Neuronal stem cell (in vitro differentiated cells): ENCODE measurements around the gene NDC1.

Source experiments
- DNase-seq: peaks from one replicate; pipeline ENCODE4 v3.0.0-alpha.2; 2013; ENCODE audit warnings: low spot score
- H2AFZ ChIP-seq: one replicate; pipeline ENCODE4 v1.6.1; 2013; ENCODE audit warnings: mild to moderate bottlenecking, low read length, inconsistent platforms
- H2AK5ac ChIP-seq: 2 replicates; pipeline ENCODE4 v1.6.1; 2013; ENCODE audit warnings: low read depth, mild to moderate bottlenecking, inconsistent platforms, low read length, moderate library complexity, mixed read lengths
- H2BK120ac ChIP-seq: 2 replicates; pipeline ENCODE4 v1.6.1; 2013; ENCODE audit warnings: low read depth, mild to moderate bottlenecking, inconsistent platforms, low read length, moderate library complexity, mixed read lengths
- H2BK12ac ChIP-seq: one replicate; pipeline ENCODE4 v1.6.1; 2013; ENCODE audit warnings: low read length, inconsistent platforms
- H2BK15ac ChIP-seq: 2 replicates; pipeline ENCODE4 v1.6.1; 2013; ENCODE audit warnings: mild to moderate bottlenecking, low read length, inconsistent platforms, mixed read lengths
- H2BK5ac ChIP-seq: one replicate; pipeline ENCODE4 v1.6.1; 2013; ENCODE audit warnings: inconsistent platforms, mild to moderate bottlenecking, low read length, moderate library complexity
- H3K14ac ChIP-seq: one replicate; pipeline ENCODE4 v1.6.1; 2013; ENCODE audit warnings: low read length, inconsistent platforms
- H3K18ac ChIP-seq: 2 replicates; pipeline ENCODE4 v1.6.1; 2013; ENCODE audit warnings: low read length, inconsistent platforms
- H3K23ac ChIP-seq: 2 replicates; pipeline ENCODE4 v1.6.1; 2013; ENCODE audit warnings: low read depth, mild to moderate bottlenecking, mixed read lengths, low read length, inconsistent platforms; ENCODE audit not compliant: poor library complexity
- H3K27ac ChIP-seq: replicated peaks from 3 replicates; pipeline ENCODE4 v1.5.1; 2013; ENCODE audit warnings: low read length, inconsistent platforms
- H3K27me3 ChIP-seq, 3 experiments: 2 replicates each; pipeline ENCODE4 v1.6.1; 2013; ENCODE audit warnings: low read length in 3 of 3, mild to moderate bottlenecking in 2 of 3, inconsistent platforms in 1 of 3, low read depth in 1 of 3, mixed read lengths in 1 of 3, moderate library complexity in 1 of 3; ENCODE audit not compliant: control insufficient read depth in 3 of 3, insufficient read depth in 3 of 3
- H3K36me3 ChIP-seq, 2 donors: replicated peaks in 1 of 2; 2 replicates each; pipeline ENCODE4 v1.6.1; 2013; ENCODE audit warnings: low read length in 2 of 2; ENCODE audit not compliant: control insufficient read depth in 2 of 2, insufficient read depth in 2 of 2
- H3K4ac ChIP-seq: 2 replicates; pipeline ENCODE4 v1.6.1; 2013; ENCODE audit warnings: inconsistent platforms, mild to moderate bottlenecking, low read length, moderate library complexity
- H3K4me1 ChIP-seq, 2 donors: 1 replicate in 1 of 2; 2 replicates in 1 of 2; pipeline ENCODE4 v1.6.1; 2013; ENCODE audit warnings: low read length in 2 of 2, low read depth in 1 of 2; ENCODE audit not compliant: control insufficient read depth in 2 of 2, insufficient read depth in 1 of 2
- H3K4me2 ChIP-seq: one replicate; pipeline ENCODE4 v1.6.1; 2013; ENCODE audit warnings: mild to moderate bottlenecking, low read length, inconsistent platforms; ENCODE audit not compliant: insufficient read depth, poor library complexity, severe bottlenecking
- H3K4me3 ChIP-seq, 2 donors: 2 replicates each; pipeline ENCODE4 v1.5.1; 2013; ENCODE audit warnings: low read length in 2 of 2, mild to moderate bottlenecking in 2 of 2, inconsistent platforms in 1 of 2, moderate library complexity in 1 of 2
- H3K79me1 ChIP-seq: one replicate; pipeline ENCODE4 v1.6.1; 2013; ENCODE audit warnings: low read depth, mild to moderate bottlenecking, inconsistent platforms, low read length, moderate library complexity
- H3K9ac ChIP-seq: one replicate; pipeline ENCODE4 v1.6.1; 2013; ENCODE audit warnings: mild to moderate bottlenecking, low read depth, low read length, inconsistent platforms; ENCODE audit not compliant: poor library complexity
- H3K9me3 ChIP-seq, 2 donors: replicated peaks in 1 of 2; 2 replicates each; pipeline versions ENCODE3 to v1.6.1; 2013; ENCODE audit warnings: low read length in 2 of 2, mild to moderate bottlenecking in 2 of 2, inconsistent platforms in 1 of 2, low read depth in 1 of 2, mixed read lengths in 1 of 2, moderate library complexity in 1 of 2; ENCODE audit not compliant: control insufficient read depth in 2 of 2, insufficient read depth in 1 of 2
- H4K8ac ChIP-seq: one replicate; pipeline ENCODE4 v1.6.1; 2013; ENCODE audit warnings: low read depth, mild to moderate bottlenecking, inconsistent platforms, low read length, moderate library complexity
- H4K91ac ChIP-seq: one replicate; pipeline ENCODE4 v1.6.1; 2013; ENCODE audit warnings: low read length, low read depth, mild to moderate bottlenecking, inconsistent platforms; ENCODE audit not compliant: poor library complexity
- WGBS, 2 donors: extraction: QIAGEN DNeasy Blood & Tissue Kit; methylation state at CpG; one replicate each; pipeline ENCODE4 v1.1.7; 2013; ENCODE audit warnings: missing lambda C conversion rate in 2 of 2, mixed read lengths in 1 of 2; ENCODE audit not compliant: insufficient read length in 2 of 2, insufficient replicate concordance in 1 of 2; ENCODE audit errors: extremely low coverage in 2 of 2; 5-methylcytosine and 5-hydroxymethylcytosine counted together

Gene NDC1

GRCh38 chr1:53810497-53810896 is 27.6 kb downstream of the NDC1 start:
- no peak overlapping the region for H3K4me2 ChIP-seq
- DNase-seq = no peak
- H3K27ac ChIP-seq = no peak overlapping the region
- H2BK120ac ChIP-seq = no peak overlapping the region
- peaks cover 3 to 83% of the 10 kb centered on the region in 2 donors for H3K36me3 ChIP-seq
- H3K9me3 ChIP-seq = peaks cover 0 to 9% of the 10 kb centered on the region in 2 donors
- no peak overlapping the region for H2AK5ac ChIP-seq
- no peak overlapping the region for H3K14ac ChIP-seq
- H3K23ac ChIP-seq = no peak overlapping the region
- H4K8ac ChIP-seq = no peak overlapping the region
- H3K79me1 ChIP-seq = no peaks in the 10 kb centered on the region
- no peak overlapping the region for H3K9ac ChIP-seq
- no peak overlapping the region for H2BK5ac ChIP-seq
- H3K27me3 ChIP-seq = no peaks in the 10 kb centered on the region
- no peak overlapping the region for H3K4me3 ChIP-seq
- no peak overlapping the region for H2BK15ac ChIP-seq
- no peak overlapping the region for H2AFZ ChIP-seq
- no peak overlapping the region for H3K18ac ChIP-seq
- H4K91ac ChIP-seq = no peak overlapping the region
- H3K4me1 ChIP-seq = peaks cover 0 to 2% of the 10 kb centered on the region in 2 donors
- H3K4ac ChIP-seq = no peak overlapping the region
- WGBS, 2 donors = no CpG with 5 or more reads among the region's 2 CpGs
- no peak overlapping the region for H2BK12ac ChIP-seq

DNA sequence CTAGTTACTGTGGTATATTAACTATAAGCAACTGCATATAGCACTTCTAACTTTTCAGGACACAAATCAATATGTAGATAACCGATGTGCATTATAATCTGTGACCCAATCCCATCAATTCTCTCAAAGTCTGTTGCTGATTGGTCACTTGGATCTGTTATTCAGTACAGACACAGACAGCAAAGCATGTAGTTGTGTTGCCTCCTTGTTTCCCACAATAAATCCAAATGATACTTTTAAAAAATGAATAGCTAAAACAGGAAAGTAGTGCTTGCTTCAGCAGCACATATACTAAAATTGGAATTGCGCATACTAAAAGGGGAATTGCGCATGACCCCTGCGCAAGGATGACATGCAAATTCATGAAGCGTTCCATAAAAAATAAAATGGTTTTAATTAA is 28.1 kb downstream of the NDC1 start:
- H3K27ac ChIP-seq = no peak overlapping the region
- no CpG with 5 or more reads among the region's 5 CpGs for WGBS, 2 donors

GRCh38 chr1:53807916-53808315 is 30.2 kb downstream of the NDC1 start:
- Histone ChIP-seq H3K79me1 (no peaks in the 10 kb centered on the region), H2BK5ac (no peak overlapping the region), H4K91ac (no peak overlapping the region), H3K4me1 (peaks cover 0 to 2% of the 10 kb centered on the region in 2 donors), H3K23ac (no peak overlapping the region), H2AK5ac (no peak overlapping the region), H2AFZ (no peak overlapping the region), H3K36me3 (peaks cover 7 to 92% of the 10 kb centered on the region in 2 donors), H3K27me3 (no peaks in the 10 kb centered on the region), H3K4ac (no peak overlapping the region), H3K4me3 (no peak overlapping the region), H2BK15ac (no peak overlapping the region), H2BK120ac (no peak overlapping the region), H2BK12ac (no peak overlapping the region), H3K4me2 (no peak overlapping the region), H3K18ac (no peak overlapping the region), H3K9me3 (peaks cover 0 to 3% of the 10 kb centered on the region in 2 donors), H3K9ac (no peak overlapping the region), H3K27ac (no peak overlapping the region), H4K8ac (no peak overlapping the region), H3K14ac (no peak overlapping the region)
- no peak for DNase-seq
- no CpG with 5 or more reads among the region's 5 CpGs for WGBS, 2 donors

More for the DNA sequence above, 28.1 kb downstream of the NDC1 start:
- Histone ChIP-seq H3K9ac (no peak overlapping the region), H3K36me3 (peaks cover 3 to 83% of the 10 kb centered on the region in 2 donors), H3K4me1 (peaks cover 0 to 2% of the 10 kb centered on the region in 2 donors), H2AFZ (no peak overlapping the region), H3K18ac (no peak overlapping the region), H3K4ac (no peak overlapping the region), H3K27me3 (no peaks in the 10 kb centered on the region), H2BK5ac (no peak overlapping the region), H4K8ac (no peak overlapping the region), H3K4me3 (no peak overlapping the region), H2BK15ac (no peak overlapping the region), H4K91ac (no peak overlapping the region), H2BK120ac (no peak overlapping the region), H3K14ac (no peak overlapping the region), H2BK12ac (no peak overlapping the region), H3K79me1 (no peaks in the 10 kb centered on the region), H2AK5ac (no peak overlapping the region), H3K23ac (no peak overlapping the region), H3K4me2 (no peak overlapping the region), H3K9me3 (peaks cover 0 to 9% of the 10 kb centered on the region in 2 donors)
- DNase-seq = no peak

DNA sequence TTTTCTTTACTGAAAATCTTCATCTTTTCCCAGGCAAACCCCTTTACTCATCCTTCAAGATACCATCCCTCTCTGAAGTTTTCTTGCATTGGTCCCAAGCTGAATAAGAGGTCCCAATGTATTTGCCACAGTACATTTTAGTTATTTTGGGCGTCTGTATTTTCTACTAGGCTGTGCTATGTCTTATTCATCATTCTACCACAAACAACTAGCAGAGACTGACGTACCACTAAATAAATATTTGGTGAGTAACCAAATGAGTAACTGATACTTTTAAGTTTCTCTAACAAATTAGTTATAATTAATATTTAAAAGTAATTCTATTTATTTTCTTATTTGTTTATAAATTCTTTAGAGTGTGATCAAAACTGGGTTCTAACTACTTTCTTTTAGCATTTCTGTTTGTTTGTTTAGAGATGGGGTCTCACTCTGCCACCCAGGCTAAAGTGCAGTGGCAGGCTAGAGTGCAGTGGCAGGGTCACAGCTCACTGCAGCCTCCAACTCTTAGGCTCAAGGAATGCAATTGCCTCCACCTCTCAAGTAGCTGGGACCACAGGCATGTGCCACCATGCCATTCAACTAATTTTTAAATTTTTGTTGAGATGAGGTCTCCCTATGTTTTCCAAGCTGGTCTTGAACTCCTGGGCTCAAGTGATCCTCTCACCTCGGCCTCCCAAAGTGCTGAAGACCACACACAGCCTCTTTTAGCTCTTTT is 33.1 kb downstream of the NDC1 start:
- no peak overlapping the region for H3K23ac ChIP-seq
- H3K79me1 ChIP-seq = no peaks in the 10 kb centered on the region
- no peaks in the 10 kb centered on the region for H3K9me3 ChIP-seq
- H2BK120ac ChIP-seq = no peak overlapping the region
- H2BK12ac ChIP-seq = no peak overlapping the region
- no peak overlapping the region for H3K14ac ChIP-seq
- H3K4me2 ChIP-seq = no peak overlapping the region
- H2AK5ac ChIP-seq = no peak overlapping the region
- H4K8ac ChIP-seq = no peak overlapping the region
- no peak overlapping the region for H4K91ac ChIP-seq
- DNase-seq = no peak
- H3K27ac ChIP-seq = no peak overlapping the region
- H3K36me3 ChIP-seq = peaks cover 4 to 94% of the 10 kb centered on the region in 2 donors
- H3K4me3 ChIP-seq = no peak overlapping the region
- no peak overlapping the region for H2BK5ac ChIP-seq
- no peaks in the 10 kb centered on the region for H3K4me1 ChIP-seq
- H2AFZ ChIP-seq = no peak overlapping the region
- no peak overlapping the region for H3K4ac ChIP-seq
- H3K9ac ChIP-seq = no peak overlapping the region
- H3K27me3 ChIP-seq = no peaks in the 10 kb centered on the region
- no CpG with 5 or more reads among the region's 3 CpGs for WGBS, 2 donors
- H3K18ac ChIP-seq = no peak overlapping the region
- no peak overlapping the region for H2BK15ac ChIP-seq
